ENCODE data around the gene SNX19.

- no peak for TF ChIP-seq CTCF (IDR thresholded peaks at IDR 0.05)
- no peak for TF ChIP-seq POLR2A (IDR thresholded peaks at IDR 0.05)
These were observed 47.4 kb downstream of the SNX19 start for GRCh38 chr11:130868721-130869390.

Measured in adrenal gland (tissue), 5 donors.